ENCODE results near the gene CEBPB. TPM values are rescaled to one million over a fixed set of nuclear protein-coding genes. Genes with fewer than 3 reads are reported as not detected.

The CEBPB gene
- total and polyA plus RNA-seq, 3 donors from 2014 or later, result 11.3 to 40.0 (median 25.9) TPM

- 89 to 95% methylated on average over 7 to 9 of the region's 9 CpGs for WGBS, 2 donors
- Histone ChIP-seq H3K36me3 (ENCODE audit: low read depth, missing control alignments) (no peaks in the 10 kb centered on the region), H3K4me1 (no peaks in the 10 kb centered on the region), H3K27me3 (no peaks in the 10 kb centered on the region), H3K4me3 (no peak overlapping the region), H3K27ac (no peak overlapping the region), H3K9me3 (no peaks in the 10 kb centered on the region)
- TF ChIP-seq CTCF (IDR thresholded peaks at IDR 0.05) (no peak), POLR2A (IDR thresholded peaks at IDR 0.05) (no peak)
- intact Hi-C loops (cut with DNase I; ENCODE audit: low total_unique reads), result no loop called here
- no peak for DNase-seq
These were observed 23.8 kb downstream of the CEBPB start for GRCh38 chr20:50214226-50215024.

GRCh38 chr20:50215101-50215690, 24.6 kb downstream of the CEBPB start:
- Histone ChIP-seq H3K27me3 (no peaks in the 10 kb centered on the region), H3K4me1 (no peaks in the 10 kb centered on the region), H3K36me3 (ENCODE audit: low read depth, missing control alignments) (no peaks in the 10 kb centered on the region), H3K9me3 (no peaks in the 10 kb centered on the region), H3K27ac (no peak overlapping the region), H3K4me3 (no peak overlapping the region)
- 44 to 57% methylated on average over 8 of the region's 8 CpGs for WGBS, 2 donors
- no peak for DNase-seq
- intact Hi-C loops (cut with DNase I; ENCODE audit: low total_unique reads), result no loop called here
- TF ChIP-seq POLR2A (IDR thresholded peaks at IDR 0.05) (no peak), CTCF (IDR thresholded peaks at IDR 0.05) (no peak)

GRCh38 chr20:50215926-50216325, 25.3 kb downstream of the CEBPB start:
- H3K4me1 ChIP-seq, result no peaks in the 10 kb centered on the region
- TF ChIP-seq CTCF (IDR thresholded peaks at IDR 0.05) (no peak), POLR2A (IDR thresholded peaks at IDR 0.05) (no peak)
- DNase-seq, result no peak
- no peaks in the 10 kb centered on the region for H3K36me3 ChIP-seq (ENCODE audit: low read depth, missing control alignments)
- H3K9me3 ChIP-seq, result no peaks in the 10 kb centered on the region
- no peaks in the 10 kb centered on the region for H3K27me3 ChIP-seq
- no peak overlapping the region for H3K27ac ChIP-seq
- intact Hi-C loops (cut with DNase I; ENCODE audit: low total_unique reads), result no loop called here
- WGBS, 2 donors, result 70 to 81% methylated on average over 8 to 9 of the region's 9 CpGs
- H3K4me3 ChIP-seq, result no peak overlapping the region

- DNase-seq, result no peak
- intact Hi-C loops (cut with DNase I; ENCODE audit: low total_unique reads), result no loop called here
- Histone ChIP-seq H3K27me3 (no peaks in the 10 kb centered on the region), H3K4me1 (no peaks in the 10 kb centered on the region), H3K27ac (no peak overlapping the region), H3K36me3 (ENCODE audit: low read depth, missing control alignments) (no peaks in the 10 kb centered on the region), H3K9me3 (no peaks in the 10 kb centered on the region), H3K4me3 (no peak overlapping the region)
- TF ChIP-seq POLR2A (IDR thresholded peaks at IDR 0.05) (no peak), CTCF (IDR thresholded peaks at IDR 0.05) (no peak)
- 21 to 45% methylated on average over 4 of the region's 4 CpGs for WGBS, 2 donors
These were observed 26.0 kb downstream of the CEBPB start for GRCh38 chr20:50216543-50217206.
